Muscle layer of duodenum (tissue), 2 donors: Measurements from ENCODE around the gene R3HDM2.

ENCODE experiments used
- H3K27ac ChIP-seq: one replicate; pipeline ENCODE4 v1.7.0; 2013; ENCODE audit warnings: mild to moderate bottlenecking, low read length
- H3K27me3 ChIP-seq: one replicate; pipeline ENCODE4 v1.7.0; 2013; ENCODE audit warnings: low read depth, mild to moderate bottlenecking, control low read depth, low read length
- H3K36me3 ChIP-seq, 2 donors: one replicate each; pipeline ENCODE4 v1.7.0; 2013; ENCODE audit warnings: low read length in 2 of 2, control low read depth in 1 of 2, mild to moderate bottlenecking in 1 of 2; ENCODE audit not compliant: insufficient read depth in 2 of 2, control insufficient read depth in 1 of 2
- H3K4me1 ChIP-seq, 2 donors: one replicate each; pipeline ENCODE4 v1.7.0; 2013; ENCODE audit warnings: low read length in 2 of 2, mild to moderate bottlenecking in 2 of 2, control low read depth in 1 of 2, moderate library complexity in 1 of 2; ENCODE audit not compliant: insufficient read depth in 2 of 2, control insufficient read depth in 1 of 2
- H3K4me3 ChIP-seq, 2 donors: one replicate each; pipeline ENCODE4 v1.7.0; 2013; ENCODE audit warnings: low read length in 2 of 2, low read depth in 1 of 2, mild to moderate bottlenecking in 1 of 2
- H3K9me3 ChIP-seq, 2 donors: one replicate each; pipeline ENCODE4 v1.7.0; 2013; ENCODE audit warnings: low read length in 2 of 2, control low read depth in 1 of 2, mild to moderate bottlenecking in 1 of 2; ENCODE audit not compliant: control insufficient read depth in 1 of 2
- donor health status: healthy.

The R3HDM2 gene

DNA sequence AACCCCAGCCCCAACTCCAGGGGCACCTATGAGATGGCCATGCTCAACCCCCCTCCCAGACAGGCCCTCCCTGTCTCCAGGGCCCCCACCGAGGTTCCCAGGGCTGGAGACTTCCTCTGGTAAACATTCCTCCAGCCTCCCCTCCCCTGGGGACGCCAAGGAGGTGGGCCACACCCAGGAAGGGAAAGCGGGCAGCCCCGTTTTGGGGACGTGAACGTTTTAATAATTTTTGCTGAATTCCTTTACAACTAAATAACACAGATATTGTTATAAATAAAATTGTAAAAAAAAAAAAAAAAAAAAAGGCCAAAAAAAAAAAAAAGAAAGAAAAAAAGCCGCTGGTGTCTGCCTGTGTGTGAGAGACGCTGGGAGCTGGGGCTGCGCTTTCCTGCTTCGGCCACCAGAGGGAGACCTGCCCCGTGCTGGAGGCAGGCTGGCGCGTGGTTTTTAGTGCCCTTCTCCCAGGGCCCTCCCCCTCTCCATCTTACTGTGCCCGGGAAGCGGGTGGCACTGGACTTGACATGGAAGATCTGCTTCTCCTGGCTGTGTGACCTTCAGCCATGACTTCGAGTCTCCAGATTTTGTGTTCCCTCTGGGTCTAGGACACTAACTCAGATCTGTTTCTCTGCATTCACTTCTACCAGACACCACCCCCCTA, 217.7 kb downstream of the R3HDM2 start:
- peaks cover 0 to 48% of the 10 kb centered on the region in 2 donors for H3K4me1 ChIP-seq
- no peaks in the 10 kb centered on the region for H3K9me3 ChIP-seq
- H3K27me3 ChIP-seq: peaks cover 33% of the 10 kb centered on the region
- peaks cover 3 to 46% of the 10 kb centered on the region in 2 donors for H3K36me3 ChIP-seq
- no peak overlapping the region for H3K27ac ChIP-seq
- H3K4me3 ChIP-seq: no peak overlapping the region

GRCh38 chr12:57212701-57213057, 218.2 kb downstream of the R3HDM2 start:
- H3K4me1 ChIP-seq: peaks cover 0 to 45% of the 10 kb centered on the region in 2 donors
- H3K4me3 ChIP-seq: no peak overlapping the region
- H3K36me3 ChIP-seq: peaks cover 3 to 50% of the 10 kb centered on the region in 2 donors
- no peaks in the 10 kb centered on the region for H3K9me3 ChIP-seq
- peaks cover 28% of the 10 kb centered on the region for H3K27me3 ChIP-seq
- no peak overlapping the region for H3K27ac ChIP-seq

GRCh38 chr12:57211791-57212700, 218.8 kb downstream of the R3HDM2 start:
- Histone ChIP-seq H3K9me3 (no peaks in the 10 kb centered on the region), H3K4me1 (peaks cover 0 to 38% of the 10 kb centered on the region in 2 donors), H3K4me3 (no peak overlapping the region), H3K27ac (no peak overlapping the region), H3K27me3 (peaks cover 22% of the 10 kb centered on the region), H3K36me3 (peaks cover 3 to 53% of the 10 kb centered on the region in 2 donors)

- peaks cover 18% of the 10 kb centered on the region for H3K27me3 ChIP-seq
- H3K4me3 ChIP-seq: no peak overlapping the region
- H3K9me3 ChIP-seq: no peaks in the 10 kb centered on the region
- peaks cover 8 to 60% of the 10 kb centered on the region in 2 donors for H3K36me3 ChIP-seq
- no peak overlapping the region for H3K27ac ChIP-seq
- H3K4me1 ChIP-seq: peaks cover 0 to 31% of the 10 kb centered on the region in 2 donors
Observed at GRCh38 chr12:57210926-57211692, 219.7 kb downstream of the R3HDM2 start.

- Histone ChIP-seq H3K4me3 (no peak overlapping the region), H3K4me1 (peaks cover 0 to 24% of the 10 kb centered on the region in 2 donors), H3K9me3 (no peaks in the 10 kb centered on the region), H3K36me3 (peaks cover 15 to 67% of the 10 kb centered on the region in 2 donors), H3K27me3 (peaks cover 11% of the 10 kb centered on the region), H3K27ac (no peak overlapping the region)
Observed at GRCh38 chr12:57210461-57210860, 220.4 kb downstream of the R3HDM2 start.

DNA sequence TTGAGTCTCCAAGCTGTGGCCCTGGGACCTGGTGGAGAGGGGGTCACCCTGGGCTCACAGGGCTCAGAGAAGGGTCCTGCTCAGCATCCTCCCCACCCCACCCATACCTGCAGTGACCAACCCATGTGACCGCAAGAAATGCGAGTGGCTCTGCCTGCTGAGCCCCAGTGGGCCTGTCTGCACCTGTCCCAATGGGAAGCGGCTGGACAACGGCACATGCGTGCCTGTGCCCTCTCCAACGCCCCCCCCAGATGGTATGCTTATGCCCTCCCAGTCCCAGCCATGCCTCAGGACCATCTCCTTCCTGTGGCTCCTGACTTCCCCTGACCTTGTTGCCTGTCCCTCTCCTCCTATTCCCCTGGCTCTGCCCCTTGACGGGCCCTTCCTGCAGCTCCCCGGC, 220.9 kb downstream of the R3HDM2 start:
- H3K27ac ChIP-seq: no peak overlapping the region
- peaks cover 17 to 72% of the 10 kb centered on the region in 2 donors for H3K36me3 ChIP-seq
- no peak overlapping the region for H3K4me3 ChIP-seq
- H3K4me1 ChIP-seq: peaks cover 0 to 20% of the 10 kb centered on the region in 2 donors
- H3K9me3 ChIP-seq: no peaks in the 10 kb centered on the region
- H3K27me3 ChIP-seq: peaks cover 6% of the 10 kb centered on the region

DNA sequence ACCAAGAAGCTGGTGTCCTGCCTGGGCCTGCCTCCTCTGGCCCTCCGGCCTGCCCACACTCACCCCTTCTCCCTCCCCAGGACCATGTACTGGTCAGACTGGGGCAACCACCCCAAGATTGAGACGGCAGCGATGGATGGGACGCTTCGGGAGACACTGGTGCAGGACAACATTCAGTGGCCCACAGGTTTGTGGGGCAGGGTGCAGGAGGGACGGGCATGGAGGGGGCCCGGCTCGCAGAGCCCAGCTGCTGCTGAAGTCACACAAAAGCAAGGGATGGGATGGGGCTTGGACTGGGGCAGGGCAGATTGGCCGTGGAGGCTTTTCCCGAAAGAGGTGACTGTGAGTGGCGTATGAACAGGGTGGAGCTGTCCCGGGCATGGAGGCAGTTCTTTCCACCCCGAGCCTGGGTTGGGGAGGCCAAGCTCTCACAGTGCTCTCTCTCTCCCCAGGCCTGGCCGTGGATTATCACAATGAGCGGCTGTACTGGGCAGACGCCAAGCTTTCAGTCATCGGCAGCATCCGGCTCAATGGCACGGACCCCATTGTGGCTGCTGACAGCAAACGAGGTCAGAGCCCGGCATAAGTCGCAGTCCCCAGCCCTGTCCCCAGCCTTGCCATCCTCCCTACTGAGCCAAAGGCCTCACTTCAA, 222.1 kb downstream of the R3HDM2 start:
- H3K4me3 ChIP-seq: no peak overlapping the region
- no peak overlapping the region for H3K27ac ChIP-seq
- H3K4me1 ChIP-seq: peaks cover 0 to 9% of the 10 kb centered on the region in 2 donors
- H3K36me3 ChIP-seq: peaks cover 28 to 84% of the 10 kb centered on the region in 2 donors
- H3K27me3 ChIP-seq: no peaks in the 10 kb centered on the region
- H3K9me3 ChIP-seq: no peaks in the 10 kb centered on the region

DNA sequence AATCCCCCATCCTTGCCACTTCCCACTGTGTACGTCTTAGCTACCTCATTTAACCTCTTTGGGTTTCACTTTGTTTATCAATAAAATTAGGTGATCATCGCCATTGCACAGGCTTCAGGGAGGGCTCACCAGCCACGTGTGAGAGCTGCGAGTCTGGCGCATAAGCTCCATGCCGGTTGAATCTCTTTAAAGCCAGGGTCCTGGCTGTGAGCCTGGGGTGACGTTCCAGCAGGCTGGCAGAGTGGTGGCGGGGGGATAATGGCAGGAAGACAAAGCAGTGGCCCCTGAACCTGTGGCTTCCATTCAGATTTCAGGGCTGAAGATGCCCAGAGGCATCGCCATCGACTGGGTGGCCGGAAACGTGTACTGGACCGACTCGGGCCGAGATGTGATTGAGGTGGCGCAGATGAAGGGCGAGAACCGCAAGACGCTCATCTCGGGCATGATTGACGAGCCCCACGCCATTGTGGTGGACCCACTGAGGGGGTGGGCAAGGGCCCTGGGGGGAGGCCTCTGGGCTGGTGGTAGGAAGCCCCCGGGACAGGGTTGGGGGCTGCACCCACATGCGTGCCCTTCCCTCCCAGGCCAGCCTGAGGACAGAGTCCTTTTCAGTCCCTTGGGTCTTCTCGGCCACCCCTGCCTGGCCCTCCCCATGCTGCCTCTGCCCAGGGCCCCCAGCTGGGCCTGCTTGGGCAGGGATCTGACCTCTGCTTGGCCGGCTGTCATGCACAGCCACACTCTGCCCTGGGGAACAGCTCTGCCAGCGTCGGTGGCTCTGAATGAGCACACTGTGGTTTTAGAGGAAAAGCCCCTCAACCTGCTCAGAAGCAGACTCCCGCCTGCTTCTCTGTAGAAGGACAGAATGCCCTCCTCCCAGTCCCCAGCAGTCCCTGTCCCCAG, 222.9 kb downstream of the R3HDM2 start:
- Histone ChIP-seq H3K27ac (no peak overlapping the region), H3K4me1 (peaks cover 0 to 4% of the 10 kb centered on the region in 2 donors), H3K4me3 (no peak overlapping the region), H3K36me3 (peaks cover 36 to 91% of the 10 kb centered on the region in 2 donors), H3K27me3 (no peaks in the 10 kb centered on the region), H3K9me3 (no peaks in the 10 kb centered on the region)

GRCh38 chr12:57205931-57206330, 224.9 kb downstream of the R3HDM2 start:
- H3K36me3 ChIP-seq: peaks cover 48 to 90% of the 10 kb centered on the region in 2 donors
- no peaks in the 10 kb centered on the region for H3K27me3 ChIP-seq
- H3K4me3 ChIP-seq: no peak overlapping the region
- no peaks in the 10 kb centered on the region for H3K4me1 ChIP-seq
- no peaks in the 10 kb centered on the region for H3K9me3 ChIP-seq
- H3K27ac ChIP-seq: no peak overlapping the region

- no peaks in the 10 kb centered on the region for H3K27me3 ChIP-seq
- H3K4me1 ChIP-seq: no peaks in the 10 kb centered on the region
- H3K9me3 ChIP-seq: no peaks in the 10 kb centered on the region
- H3K27ac ChIP-seq: no peak overlapping the region
- no peak overlapping the region for H3K4me3 ChIP-seq
- H3K36me3 ChIP-seq: peaks cover 49 to 89% of the 10 kb centered on the region in 2 donors
Observed at GRCh38 chr12:57205186-57205585, 225.7 kb downstream of the R3HDM2 start.
